Adipocyte (in vitro differentiated cells): Measurements from ENCODE around the gene PRSS58.

Experiments used
- DNase-seq: peaks from one replicate; pipeline ENCODE4 v3.0.0-alpha.2; 2015; ENCODE audit warnings: low read depth
- H3K27me3 ChIP-seq: replicated peaks from 2 replicates; pipeline ENCODE4 v1.7.0; 2013; ENCODE audit warnings: mild to moderate bottlenecking, low read length, moderate library complexity; ENCODE audit not compliant: control insufficient read depth, insufficient read depth
- H3K36me3 ChIP-seq: 2 replicates; pipeline ENCODE4 v1.7.0; 2013; ENCODE audit warnings: low read length, mild to moderate bottlenecking, moderate library complexity; ENCODE audit not compliant: control insufficient read depth, insufficient read depth, severe bottlenecking
- H3K4me1 ChIP-seq: 2 replicates; pipeline ENCODE4 v1.7.0; 2013; ENCODE audit warnings: mild to moderate bottlenecking, low read length, moderate library complexity; ENCODE audit not compliant: control insufficient read depth, insufficient read depth
- H3K4me3 ChIP-seq: 2 replicates; pipeline ENCODE4 v1.7.0; 2013; ENCODE audit warnings: mild to moderate bottlenecking, low read length, moderate library complexity
- H3K9ac ChIP-seq: 2 replicates; pipeline ENCODE4 v1.7.0; 2013; ENCODE audit warnings: mild to moderate bottlenecking, low read length, moderate library complexity
- H3K9me3 ChIP-seq: 2 replicates; pipeline ENCODE4 v1.7.0; 2013; ENCODE audit warnings: mild to moderate bottlenecking, low read length, moderate library complexity; ENCODE audit not compliant: control insufficient read depth

The PRSS58 gene

DNA sequence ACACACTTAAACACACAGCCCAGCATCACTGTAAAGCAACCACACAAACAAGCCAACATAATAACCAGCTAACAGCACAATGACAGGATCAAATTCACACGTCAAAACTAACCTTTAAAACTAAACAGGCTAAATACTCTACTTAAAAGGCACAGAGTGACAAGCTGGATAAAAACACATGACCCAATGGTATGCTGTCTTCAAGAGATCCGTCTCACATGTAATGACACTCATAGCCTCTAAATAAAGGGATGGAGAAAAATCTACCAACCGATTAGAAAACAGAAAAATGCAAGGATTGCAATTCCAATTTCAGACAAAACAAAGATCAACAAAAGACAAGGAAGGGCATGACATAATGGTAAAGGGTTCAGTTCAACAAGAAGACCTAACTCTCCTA lies 17.2 kb upstream of the PRSS58 start:
- H3K27me3 ChIP-seq, result peaks cover 3% of the 10 kb centered on the region
- H3K9me3 ChIP-seq, result peaks cover 19% of the 10 kb centered on the region
- no peaks in the 10 kb centered on the region for H3K36me3 ChIP-seq
- no peaks in the 10 kb centered on the region for H3K4me1 ChIP-seq
- no peak overlapping the region for H3K9ac ChIP-seq
- H3K4me3 ChIP-seq, result no peak overlapping the region
- no peak for DNase-seq

DNA sequence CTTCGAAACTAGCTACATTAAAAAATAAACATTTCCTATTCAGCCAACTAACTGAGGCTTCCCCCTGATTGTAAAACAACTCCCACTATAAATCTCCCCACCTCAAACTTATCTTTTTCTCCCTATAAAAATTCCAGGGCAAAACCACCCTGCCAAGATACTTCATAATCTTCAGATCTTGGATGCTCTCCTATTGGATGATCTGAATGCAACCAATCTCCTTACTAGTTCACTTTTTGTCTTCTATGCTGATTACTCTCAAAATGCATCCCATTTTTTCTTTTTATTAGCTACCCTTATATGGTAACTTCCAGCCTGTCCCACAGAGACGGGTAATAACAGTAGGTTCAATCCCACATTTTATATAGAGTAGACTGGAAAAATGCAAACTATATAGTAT lies 15.0 kb upstream of the PRSS58 start:
- no peak overlapping the region for H3K4me3 ChIP-seq
- H3K4me1 ChIP-seq, result no peaks in the 10 kb centered on the region
- no peaks in the 10 kb centered on the region for H3K36me3 ChIP-seq
- no peak overlapping the region for H3K9ac ChIP-seq
- DNase-seq, result no peak
- H3K27me3 ChIP-seq, result peaks cover 3% of the 10 kb centered on the region
- peaks cover 19% of the 10 kb centered on the region for H3K9me3 ChIP-seq

DNA sequence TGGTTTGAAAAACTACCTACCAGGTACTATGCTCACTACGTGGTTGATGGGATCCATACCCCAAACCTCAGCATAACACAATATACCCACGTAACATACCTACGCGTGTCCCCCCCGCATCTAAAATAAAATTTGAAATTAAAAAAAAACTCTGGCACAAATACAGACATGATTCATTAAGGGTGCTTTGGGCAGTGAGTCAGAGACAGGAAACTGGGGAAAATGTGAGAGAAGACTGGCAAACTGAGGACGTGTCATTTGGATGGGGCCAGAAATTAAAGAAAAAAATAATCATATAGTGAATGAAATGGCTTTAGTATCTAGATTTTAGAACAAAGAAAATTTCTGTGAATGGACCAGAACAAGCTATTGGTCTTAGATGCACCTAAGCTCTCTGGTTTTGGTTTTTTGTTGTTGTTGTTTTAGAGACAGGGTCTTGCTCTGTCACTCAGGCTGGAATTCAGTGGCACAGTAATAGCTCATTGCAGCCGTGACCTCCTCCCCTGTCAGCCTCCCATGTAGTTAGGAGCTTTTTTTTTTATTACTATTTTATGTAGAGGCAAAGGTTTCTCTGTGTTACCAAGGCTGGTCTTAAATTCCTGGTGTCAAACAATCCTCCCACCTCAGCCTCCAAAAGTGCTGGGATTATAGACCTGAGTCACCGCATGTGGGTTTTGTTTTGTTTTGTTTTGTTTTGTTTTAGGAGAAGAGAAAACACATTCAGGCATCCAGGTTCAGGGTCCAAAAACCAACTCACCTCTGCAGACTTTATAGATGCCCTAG lies 5.9 kb upstream of the PRSS58 start:
- H3K9me3 ChIP-seq, result peaks cover 12% of the 10 kb centered on the region

DNA sequence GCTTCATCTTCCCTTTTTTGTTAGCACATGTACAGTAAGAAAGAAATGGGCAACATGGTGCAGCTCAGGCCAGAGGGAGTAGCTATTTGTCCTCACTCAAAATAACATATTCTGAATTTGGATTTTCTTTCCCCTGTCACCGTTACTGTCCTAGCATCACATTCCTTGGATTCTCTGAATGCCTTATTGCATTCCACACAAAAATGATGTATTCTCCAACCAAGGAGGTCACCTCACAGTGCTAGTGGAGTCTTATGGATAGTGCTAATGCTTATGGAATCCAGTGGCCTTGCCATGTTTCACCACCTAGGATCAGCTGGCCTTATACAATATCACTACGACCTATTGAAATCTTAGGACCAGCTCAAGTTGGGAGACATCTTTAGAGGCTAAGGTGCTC lies 7.2 kb downstream of the PRSS58 start:
- no peak for DNase-seq
- no peak overlapping the region for H3K9ac ChIP-seq
- H3K9me3 ChIP-seq, result no peaks in the 10 kb centered on the region
- peaks cover 7% of the 10 kb centered on the region for H3K4me1 ChIP-seq
- H3K27me3 ChIP-seq, result peaks cover 9% of the 10 kb centered on the region
- H3K36me3 ChIP-seq, result no peaks in the 10 kb centered on the region
- H3K4me3 ChIP-seq, result no peak overlapping the region

More for the DNA sequence above, 5.9 kb upstream of the PRSS58 start:
- DNase-seq, result peak; percentile 24
- Histone ChIP-seq H3K36me3 (no peaks in the 10 kb centered on the region), H3K9ac (peak overlapping the region; percentile 33), H3K4me1 (peaks cover 16% of the 10 kb centered on the region), H3K27me3 (no peaks in the 10 kb centered on the region), H3K4me3 (peak overlapping the region; percentile 59)

DNA sequence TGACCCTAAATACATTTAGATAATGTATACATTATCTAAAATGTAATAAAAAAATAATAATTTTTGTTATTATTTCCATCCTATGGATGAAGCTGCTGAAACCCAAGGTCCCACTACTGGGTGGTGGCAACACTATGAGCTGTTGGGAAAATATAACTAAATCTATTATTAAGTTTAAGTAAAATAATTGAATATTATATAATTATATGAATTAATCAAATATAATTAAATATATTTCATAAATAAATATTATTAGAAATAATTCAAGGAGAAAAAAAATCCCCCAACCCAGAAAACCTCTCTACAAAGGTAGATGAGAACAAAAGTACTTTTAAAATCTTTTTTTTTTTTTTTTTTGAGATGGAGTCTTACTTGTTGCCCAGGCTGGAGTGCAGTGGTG lies 7.9 kb downstream of the PRSS58 start:
- peaks cover 9% of the 10 kb centered on the region for H3K27me3 ChIP-seq
- no peak for DNase-seq
- H3K9ac ChIP-seq, result no peak overlapping the region
- H3K9me3 ChIP-seq, result no peaks in the 10 kb centered on the region
- peaks cover under 1% of the 10 kb centered on the region for H3K4me1 ChIP-seq
- no peaks in the 10 kb centered on the region for H3K36me3 ChIP-seq
- no peak overlapping the region for H3K4me3 ChIP-seq

DNA sequence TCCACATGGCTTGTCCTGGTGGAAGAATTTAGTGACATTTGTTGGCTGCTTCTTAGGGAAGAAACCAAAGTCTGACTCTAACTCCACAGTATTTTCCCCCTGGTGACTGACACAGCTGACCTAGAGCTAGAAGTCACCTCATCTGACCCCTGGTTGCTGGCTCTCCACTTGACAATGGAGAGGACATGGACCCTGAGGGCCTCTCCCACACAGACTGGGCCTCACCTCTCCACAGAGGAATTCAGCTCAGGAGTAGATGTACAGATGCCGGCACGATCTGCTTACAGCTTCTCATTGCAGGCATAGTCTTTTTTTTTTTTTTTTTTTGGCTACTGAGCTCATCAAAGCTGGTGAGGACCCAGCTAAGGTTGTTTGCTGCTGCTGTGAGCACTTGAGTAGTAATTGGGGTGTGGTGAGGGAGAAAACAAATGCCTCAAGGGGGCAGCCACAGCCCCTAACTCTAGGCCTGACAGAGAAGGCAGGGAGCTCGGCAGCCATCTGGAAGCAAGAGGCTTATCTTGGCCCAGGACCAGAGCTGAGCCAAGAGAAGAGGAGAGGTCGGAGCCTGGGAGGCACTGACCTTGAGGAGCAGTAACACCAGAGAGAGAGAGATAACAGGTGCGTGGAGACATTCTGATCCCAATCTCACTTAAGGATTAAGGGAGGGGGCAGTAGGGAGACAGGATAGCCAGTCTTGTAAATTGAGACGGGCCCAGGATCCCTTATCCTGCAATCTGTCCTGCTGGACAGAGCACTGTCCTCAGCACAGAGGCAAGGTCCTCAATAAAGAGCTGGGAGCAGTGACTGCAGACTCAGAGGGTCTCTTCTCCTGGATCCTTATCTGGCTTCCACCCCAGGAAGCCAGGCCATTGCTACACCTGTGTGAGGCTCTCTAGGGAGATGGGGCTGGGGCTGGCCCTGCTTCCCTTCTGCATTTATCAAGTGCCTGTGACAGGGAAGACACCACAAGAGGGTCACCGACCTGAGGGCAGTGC lies 9.4 kb downstream of the PRSS58 start:
- DNase-seq, result no peak
- H3K27me3 ChIP-seq, result peaks cover 9% of the 10 kb centered on the region

DNA sequence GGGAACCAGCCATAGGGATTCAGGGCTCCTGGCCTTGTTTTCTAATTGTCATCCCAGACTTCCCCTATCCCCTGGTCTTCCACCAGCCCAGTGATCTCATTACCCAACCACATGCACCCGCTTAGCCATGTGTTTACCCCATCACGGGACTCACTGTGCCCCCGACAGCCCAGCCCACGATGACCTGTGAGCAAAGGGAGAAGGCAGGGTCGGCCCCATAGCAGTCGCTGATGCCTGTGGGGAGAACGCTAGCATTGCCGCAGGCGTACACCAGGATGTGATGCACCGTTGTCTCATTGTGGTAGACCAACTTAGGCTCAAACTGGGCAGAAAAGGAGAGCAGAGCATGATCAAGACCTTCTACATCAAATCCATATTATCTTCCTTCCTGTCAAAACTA lies 14.0 kb downstream of the PRSS58 start:
- no peak for DNase-seq
- no peak overlapping the region for H3K9ac ChIP-seq
- no peaks in the 10 kb centered on the region for H3K4me1 ChIP-seq
- peaks cover 9% of the 10 kb centered on the region for H3K27me3 ChIP-seq
- no peak overlapping the region for H3K4me3 ChIP-seq
- no peaks in the 10 kb centered on the region for H3K36me3 ChIP-seq
- H3K9me3 ChIP-seq, result no peaks in the 10 kb centered on the region

More for the DNA sequence above, 9.4 kb downstream of the PRSS58 start:
- H3K9ac ChIP-seq, result no peak overlapping the region
- H3K4me3 ChIP-seq, result no peak overlapping the region
- no peaks in the 10 kb centered on the region for H3K4me1 ChIP-seq
- H3K9me3 ChIP-seq, result no peaks in the 10 kb centered on the region
- H3K36me3 ChIP-seq, result no peaks in the 10 kb centered on the region

DNA sequence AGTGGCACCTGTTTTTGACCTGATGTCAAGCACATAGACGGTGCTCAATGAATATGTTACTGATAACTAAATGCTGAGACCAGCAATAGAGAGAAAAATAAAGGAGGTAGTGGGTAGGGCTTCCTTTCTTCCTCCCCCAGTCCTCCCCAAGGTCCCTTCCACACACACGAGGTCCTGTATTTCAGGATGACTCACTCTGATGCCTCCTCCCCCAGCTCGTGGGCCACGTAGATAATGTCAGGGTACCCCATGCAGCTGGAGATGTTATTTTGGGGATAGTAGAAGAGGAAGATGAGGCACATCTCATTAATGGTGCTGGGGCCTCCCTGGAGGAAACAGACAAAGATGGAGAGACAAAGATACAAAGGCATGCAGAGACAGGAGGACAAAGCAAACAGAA lies 17.3 kb downstream of the PRSS58 start:
- H3K4me1 ChIP-seq, result no peaks in the 10 kb centered on the region
- DNase-seq, result no peak
- no peak overlapping the region for H3K9ac ChIP-seq

DNA sequence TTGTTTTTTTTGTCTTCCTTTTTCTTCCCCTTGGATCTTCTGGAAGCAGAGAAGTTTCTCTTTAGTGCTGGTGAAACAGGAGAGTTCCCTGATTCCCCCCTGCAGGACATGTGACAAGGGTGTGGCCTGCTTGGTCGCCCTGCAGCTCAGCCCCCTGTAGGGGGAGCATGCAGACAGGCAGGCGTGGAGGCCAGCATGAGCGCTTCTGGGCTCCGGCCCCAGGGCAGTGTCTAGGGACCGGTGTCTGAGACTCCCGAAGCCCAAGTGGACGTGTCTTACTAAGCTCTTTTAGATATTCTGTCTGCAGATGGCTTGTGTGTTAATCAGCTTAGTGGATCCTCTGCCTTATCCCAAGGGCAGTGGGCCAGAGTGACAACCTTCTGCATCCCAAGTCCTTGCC lies 26.1 kb downstream of the PRSS58 start:
- no peaks in the 10 kb centered on the region for H3K27me3 ChIP-seq
- H3K9ac ChIP-seq, result no peak overlapping the region
- no peak overlapping the region for H3K4me3 ChIP-seq
- DNase-seq, result no peak
- no peaks in the 10 kb centered on the region for H3K36me3 ChIP-seq
- H3K9me3 ChIP-seq, result no peaks in the 10 kb centered on the region
- no peaks in the 10 kb centered on the region for H3K4me1 ChIP-seq

More for the DNA sequence above, 17.3 kb downstream of the PRSS58 start:
- Histone ChIP-seq H3K27me3 (no peaks in the 10 kb centered on the region), H3K4me3 (no peak overlapping the region), H3K9me3 (no peaks in the 10 kb centered on the region), H3K36me3 (no peaks in the 10 kb centered on the region)

DNA sequence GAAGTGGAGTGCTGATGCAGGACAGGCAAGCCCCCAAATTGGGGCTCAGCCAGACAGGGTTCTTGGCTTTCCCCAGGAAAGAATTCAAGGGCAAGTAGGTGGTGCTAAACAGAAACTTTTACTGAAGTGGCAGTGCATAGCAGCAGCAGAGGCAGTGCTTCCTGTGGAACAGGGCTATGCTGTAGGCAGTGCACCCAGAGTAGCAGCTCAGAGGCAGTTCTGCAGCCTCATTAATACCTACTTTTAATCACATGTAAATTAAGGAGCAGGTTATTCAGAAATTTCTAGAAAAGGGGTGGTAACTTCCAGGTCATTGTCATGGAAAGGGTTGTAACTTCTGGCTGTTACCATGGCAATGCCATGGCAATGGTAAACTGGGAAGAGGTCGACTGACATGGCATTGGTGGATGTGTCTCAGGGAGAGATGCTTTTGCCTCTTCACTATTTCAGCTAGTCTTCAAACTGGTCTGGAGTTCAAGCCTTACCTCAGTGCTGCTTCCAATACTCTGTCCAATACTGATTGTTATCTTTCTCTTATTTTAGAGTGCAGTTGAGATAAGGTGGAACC lies 29.2 kb downstream of the PRSS58 start:
- Histone ChIP-seq H3K36me3 (no peaks in the 10 kb centered on the region), H3K9me3 (no peaks in the 10 kb centered on the region), H3K4me1 (no peaks in the 10 kb centered on the region), H3K27me3 (peaks cover 5% of the 10 kb centered on the region), H3K4me3 (no peak overlapping the region), H3K9ac (no peak overlapping the region)
- DNase-seq, result no peak
